SKM-1 treated with dmso at 0.1 percent for 144 hours (cell line): ENCODE results near the gene USP22.
"Not testable (repeated sequence)": the region's sequence is repeated elsewhere in the genome, so short reads cannot be mapped to it uniquely, and the experiment has no call there.

Experiments
- DNase-seq: peaks from one replicate; lab custom pipeline; 2025; ENCODE audit not compliant: unreplicated experiment; lab: John Stamatoyannopoulos, UW

USP22 gene

DNA sequence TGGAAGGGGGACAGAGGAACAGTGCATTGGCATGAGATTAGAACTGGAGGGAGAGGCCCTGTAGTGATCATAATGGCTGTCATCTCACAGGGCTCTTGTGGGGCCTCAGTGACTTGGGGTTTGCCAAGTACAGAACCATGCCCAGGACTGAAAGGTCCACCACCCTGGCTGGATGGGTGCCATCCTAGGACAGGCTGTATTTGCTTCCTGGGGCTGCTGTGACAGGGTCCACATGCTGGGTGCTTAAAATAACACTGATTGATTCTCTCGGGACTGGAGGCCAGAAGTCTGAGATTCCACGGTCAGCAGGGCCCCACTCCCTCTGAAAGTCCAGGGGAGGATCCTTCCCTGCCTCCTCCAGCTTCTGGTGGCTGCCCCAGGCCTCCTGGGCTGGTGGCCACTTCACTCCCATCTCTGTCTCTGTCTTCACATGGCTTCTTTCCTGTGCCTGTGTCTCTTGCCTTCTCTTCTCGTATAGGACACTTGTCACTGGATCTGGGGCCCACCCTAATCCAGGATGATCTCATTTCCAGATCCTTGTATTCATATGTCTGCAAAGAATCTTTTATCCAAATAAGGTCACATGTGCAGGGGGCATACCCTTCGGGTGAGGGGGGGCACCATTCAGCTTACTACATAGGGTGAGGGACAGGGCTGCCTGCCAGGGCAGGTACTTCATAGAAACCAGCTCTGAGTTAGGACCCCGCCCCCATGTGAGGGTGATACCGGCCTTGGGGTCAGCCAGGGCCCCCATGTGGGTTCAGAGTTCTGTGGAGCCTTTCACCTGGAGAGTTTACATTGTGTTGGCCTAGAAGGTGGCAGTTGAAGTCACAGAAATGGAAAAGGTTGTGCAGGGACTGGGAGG is 52.6 kb downstream of the USP22 start:
- DNase-seq = no peak

DNA sequence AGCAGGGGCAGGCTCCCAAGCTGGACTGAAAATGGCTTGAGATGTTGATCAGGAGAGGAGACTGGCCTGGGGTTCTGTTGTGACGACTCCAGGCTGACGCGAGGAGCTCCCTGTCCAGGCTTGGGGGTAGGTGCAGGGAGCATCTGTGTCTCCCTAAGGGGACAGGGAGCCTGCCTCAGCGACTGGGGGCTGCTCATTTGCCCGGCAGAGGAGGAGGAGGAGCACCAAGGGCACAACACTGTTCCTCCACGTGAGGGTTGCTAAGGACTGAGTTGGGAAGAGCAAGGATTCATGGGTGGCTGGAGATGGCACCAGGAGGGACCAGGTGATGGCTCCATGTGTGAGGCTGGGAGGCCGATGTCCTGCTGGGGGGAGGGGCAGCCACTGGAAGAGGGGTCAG is 53.3 kb downstream of the USP22 start:
- DNase-seq = no peak

DNA sequence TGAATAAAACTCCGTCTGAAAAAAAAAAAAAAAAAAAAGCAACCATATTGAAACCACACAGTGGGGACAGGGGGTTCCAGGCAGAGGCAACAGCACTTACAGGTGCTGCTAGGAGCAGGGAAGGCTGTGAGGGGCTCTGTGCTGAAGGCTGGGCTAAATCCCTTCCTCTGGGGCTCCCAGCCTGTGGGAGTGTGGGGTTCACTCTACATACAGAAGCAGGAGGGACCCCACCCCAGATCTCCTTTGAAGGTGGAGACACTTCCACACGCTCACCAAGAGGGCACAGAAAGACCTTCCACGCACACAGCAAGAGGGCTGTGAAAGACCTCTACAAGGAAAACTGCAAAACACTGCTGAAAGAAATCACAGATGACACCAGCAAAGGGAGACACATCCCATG is 53.9 kb downstream of the USP22 start:
- DNase-seq = no peak

DNA sequence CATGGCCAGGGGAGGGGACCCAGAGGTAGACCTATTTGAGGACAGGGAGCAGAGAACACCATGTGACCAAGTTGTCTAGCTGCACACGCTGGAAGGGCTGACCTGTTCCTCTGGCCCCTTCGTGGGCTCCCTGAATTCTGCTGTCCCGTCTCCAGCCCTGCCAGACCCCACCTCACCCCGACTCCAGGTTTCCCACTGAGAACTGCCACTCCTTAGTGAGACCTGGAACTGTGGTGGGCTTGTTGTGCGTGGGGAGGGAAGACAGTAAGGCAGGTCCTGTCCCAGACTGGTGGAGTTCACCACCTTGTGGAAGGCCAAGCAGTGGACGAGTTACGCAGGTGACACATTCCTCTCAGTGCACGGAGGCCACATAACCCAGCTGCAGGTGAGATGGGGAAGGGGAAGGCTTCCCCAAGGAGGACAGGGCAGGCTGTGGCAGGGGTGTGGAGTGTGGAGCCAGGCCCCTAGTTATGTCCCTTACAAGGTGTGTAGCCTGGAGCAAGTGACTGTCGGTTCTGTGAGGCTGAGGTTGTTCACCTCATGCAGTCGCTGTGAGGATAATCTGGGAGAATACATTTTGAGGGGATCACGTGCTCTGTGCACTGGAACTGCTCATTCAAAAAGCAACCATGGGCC is 54.7 kb downstream of the USP22 start:
- DNase-seq = no peak

DNA sequence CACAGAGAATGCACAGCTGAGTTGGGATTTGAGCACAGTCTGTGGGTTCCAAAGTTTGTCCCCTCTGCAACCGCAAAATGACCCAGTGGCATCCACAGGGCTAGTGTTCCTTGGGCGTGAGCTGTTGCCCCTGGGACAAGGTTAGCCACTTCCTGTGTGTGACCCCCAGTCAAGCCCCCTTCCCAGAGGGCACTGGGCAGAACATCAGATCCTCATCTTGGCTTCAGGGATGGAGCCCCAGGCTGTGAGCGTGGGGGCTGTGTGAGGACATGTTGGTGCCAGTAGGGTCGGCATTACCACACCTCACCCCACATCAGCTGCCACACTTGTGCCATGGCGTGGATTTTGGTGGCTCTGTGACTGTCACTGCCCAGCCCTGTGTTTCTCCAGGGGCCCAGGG is 55.3 kb downstream of the USP22 start:
- no peak for DNase-seq

DNA sequence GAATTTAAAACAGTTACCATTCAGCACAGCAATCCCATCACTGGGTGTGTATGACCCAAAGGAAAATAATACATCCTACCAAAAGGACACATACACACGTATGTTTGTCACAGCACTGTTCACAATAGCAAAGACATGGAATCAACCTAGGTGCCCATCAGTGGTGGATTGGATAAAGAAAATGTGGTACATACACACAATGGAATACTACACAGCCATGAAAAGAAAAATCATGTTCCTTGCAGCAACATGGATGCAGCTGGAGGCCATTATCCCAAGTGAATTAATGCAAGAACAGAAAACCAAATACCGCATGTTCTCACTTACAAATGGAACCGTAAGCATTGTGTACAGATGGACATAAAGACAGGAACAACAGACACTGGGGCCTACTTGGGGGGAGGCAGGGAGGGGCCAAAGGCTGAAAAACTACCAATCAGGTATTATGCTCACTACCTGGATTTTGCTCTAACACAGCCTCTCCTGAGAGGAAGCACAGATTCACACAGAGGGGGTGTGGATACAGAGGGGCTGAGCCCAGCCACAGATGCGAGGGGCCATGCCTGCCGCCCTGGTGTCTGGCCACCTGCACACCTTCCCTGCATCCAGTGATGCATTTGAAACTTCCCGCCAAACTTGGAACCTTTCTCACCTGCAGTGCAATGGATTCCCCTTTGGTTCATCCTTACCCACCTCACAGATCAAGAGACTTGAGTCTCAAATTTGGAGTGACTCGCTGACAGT is 55.9 kb downstream of the USP22 start:
- no peak for DNase-seq

DNA sequence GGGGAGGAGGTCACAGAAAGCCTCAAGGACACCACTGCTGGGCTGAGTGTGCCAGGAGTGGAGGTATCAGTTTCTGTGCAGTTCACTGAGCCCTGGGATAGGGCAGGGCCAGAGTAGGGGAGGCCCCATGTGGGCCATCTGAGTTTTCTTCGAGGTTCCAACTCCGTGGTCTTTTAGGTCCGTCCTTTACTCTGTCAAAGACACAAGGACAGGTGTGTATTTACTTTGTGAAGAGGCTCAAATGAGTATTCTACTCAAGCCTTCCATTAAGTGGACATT is 59.5 kb downstream of the USP22 start:
- DNase-seq = no peak

DNA sequence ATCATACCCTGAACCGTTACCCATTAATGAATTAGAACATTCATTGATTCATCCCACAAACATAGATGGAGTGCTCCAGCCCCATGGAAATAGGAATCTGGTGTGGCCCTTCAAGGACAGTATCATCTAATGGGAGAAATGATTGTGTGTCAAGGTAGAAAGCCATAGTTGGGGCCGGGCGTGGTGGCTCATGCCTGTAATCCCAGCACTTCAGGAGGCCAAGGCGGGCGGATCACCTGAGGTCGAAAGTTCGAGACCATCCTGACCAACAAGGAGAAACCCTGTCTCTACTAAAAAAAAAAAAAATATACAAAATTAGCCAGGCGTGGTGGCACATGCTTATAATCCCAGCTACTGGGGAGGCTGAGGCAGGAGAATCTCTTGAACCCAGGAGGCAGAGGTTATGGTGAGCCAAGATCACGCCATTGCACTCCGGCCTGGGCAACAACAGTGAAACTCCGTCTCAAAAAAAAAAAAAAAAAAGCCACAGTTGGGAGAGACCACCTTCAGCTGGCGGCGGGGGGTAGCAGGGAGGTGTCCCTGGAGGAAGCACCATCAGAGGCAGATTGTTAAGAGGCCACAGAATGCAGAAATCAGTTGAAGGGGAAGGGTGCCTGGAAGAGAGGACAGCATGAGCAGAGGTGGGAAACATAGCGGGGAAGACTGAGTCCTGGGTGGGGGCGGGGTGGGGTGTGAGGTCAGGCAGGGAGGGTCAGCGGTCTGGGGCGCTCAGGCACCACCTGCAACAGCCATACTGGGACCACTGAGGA is 60.0 kb downstream of the USP22 start:
- no peak for DNase-seq

DNA sequence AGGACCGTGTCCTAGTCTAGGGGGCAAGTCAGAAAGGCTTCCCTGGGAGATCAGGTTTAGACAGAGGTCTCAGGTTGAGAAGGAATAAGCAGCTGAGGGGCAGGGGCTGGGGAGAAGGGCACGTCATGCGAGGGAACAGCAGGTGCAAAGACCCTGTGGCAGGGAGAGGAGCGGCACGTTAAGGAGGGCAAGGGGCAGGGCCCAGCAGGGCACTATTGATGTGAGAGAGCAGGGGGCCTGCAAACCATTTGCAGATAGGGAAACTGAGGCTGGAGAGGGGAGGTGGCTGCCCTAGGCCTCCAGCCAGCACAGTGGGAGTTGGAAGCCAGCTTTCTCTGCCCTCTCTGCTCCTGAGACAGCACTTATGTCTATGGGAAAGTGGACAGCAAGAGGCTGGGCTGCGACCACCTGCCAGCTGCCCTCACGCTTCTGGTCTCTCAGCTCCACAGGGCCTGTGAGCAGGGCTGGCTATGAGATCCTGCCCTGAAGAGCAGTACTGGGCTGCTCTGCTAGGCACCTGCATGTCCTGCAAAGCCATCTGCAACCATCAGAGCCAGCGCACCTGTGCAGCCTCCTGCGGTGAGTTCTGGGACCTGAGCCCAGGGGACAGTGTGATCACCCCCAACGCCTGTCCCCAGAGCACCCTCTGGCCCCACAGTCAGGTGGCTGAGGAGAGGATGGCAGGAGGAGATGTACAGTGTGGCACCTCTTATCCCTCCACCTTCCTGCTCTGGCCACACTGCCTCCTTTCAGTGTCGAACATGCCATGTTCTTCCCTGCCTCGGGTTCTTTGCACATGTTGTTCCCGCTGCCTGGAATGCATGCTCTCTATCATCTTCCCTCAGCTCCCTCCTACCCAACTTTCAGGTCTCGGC is 61.5 kb downstream of the USP22 start:
- DNase-seq = no peak

DNA sequence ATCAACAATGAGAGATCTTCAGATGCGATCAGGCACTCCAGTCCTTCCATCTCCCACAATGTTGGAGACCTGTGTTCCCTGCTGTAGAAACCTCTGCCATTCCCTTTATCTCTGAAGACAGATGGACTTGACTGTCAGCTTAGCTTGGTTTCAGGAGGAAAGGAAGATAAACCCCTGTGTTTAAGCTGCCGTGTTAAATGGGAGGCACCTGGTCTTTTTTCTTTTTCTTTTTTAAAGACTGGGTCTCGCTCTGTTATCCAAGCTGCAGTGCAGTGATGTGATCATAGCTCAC is 63.1 kb downstream of the USP22 start:
- no peak for DNase-seq

DNA sequence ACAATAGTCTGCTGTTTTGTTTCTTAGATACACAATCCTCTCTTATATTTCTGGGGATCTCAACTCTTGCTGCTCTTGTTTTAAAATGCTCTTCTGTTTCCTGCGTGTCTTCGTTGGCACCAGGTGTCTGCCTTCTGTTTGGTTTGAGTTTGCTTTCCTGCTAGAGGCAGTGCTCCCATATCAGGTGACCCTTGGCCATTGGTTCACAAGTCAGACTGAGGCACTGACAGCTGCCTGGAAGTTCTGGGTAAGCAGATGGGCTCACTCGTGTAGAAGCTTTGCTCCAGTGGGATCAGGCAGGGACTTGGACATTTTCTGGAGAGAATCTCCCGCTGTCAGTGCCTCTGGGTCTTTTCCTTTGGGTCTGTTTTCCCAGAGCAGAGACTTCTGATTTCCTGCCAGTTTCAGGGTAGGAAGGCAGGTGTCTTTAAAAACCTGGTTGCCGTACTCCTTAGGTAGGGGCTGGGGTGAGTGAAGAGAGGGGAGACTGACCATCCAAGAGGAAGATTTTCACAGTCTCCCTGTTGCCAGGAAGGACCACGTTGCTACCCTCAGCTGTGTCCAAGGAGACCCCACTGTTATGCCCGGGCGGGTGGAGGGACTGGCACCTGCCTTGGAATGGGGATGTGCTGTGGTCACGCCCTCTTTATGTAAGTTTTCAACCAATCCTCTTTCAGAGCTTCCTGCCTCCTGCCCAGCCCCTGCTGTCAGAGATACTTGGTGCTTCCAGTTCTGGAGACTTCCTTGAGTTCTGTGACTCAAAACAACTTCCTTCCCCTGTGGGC is 63.6 kb downstream of the USP22 start:
- DNase-seq = not testable (repeated sequence)

DNA sequence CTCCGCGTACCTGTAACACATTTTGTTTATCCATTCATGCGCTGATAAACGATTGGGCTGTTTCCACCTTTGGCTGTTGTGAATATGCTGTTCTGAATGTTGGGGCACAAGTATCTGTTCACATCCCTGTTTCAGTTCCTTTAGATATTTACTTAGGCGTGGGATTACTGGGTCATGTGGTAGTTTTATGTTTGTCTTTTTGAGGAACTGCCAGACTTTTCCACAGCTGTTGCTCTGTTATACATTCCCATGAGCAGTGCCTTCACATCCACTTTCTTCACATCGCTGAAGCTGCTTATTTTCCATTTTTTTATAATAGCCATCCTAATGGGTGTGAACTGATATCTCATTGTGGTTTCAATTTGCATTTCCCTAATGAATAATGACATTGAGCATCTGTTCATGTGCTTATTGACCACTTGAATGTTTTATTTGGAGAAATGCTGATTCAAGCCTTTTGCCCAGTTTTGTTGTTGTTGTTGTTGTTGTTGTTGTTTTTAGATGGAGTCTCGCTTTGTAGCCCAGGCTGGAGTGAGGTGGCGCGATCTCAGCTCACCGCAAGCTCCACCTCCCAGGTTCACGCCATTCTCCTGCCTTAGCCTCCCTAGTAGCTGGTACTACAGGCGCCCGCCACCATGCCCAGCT is 65.1 kb downstream of the USP22 start:
- not testable (repeated sequence) for DNase-seq

DNA sequence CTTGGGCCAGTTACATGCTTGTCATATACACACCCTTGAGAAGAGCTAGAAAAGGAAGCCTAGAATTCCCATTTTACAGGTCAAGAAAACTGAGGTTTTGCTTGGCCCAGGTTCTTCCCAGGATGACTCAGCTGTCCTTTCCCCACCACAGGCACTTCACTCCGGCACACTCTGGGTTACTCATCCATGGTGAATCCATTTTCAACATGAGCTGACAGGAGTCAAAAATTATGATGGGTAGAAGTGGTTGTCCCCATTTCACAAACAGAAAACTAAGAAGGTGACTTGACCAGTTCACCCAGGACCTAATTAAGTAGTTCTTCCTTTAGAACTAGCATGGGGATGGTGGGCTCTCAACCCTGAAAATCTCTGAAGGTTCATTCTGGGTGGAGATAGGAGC is 67.2 kb downstream of the USP22 start:
- no peak for DNase-seq

DNA sequence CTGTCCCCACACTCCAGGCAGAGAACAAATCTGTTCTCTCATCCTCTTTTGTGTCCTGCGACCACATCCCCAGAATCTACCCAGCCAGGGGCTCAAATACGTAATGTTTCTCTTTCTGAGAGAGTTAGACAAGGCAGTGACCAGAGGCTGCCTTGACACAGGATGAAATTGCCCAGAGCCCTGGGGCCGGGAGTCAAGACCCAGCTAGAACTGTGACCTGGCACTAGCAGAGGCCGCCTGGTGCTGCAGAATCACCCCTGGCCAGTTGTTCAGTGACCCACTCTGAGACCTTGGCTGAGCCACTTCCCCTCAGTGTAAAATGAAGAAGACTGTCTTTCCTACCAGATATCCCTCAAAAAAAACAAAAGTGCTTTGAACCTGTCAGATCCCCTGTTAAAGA is 72.5 kb downstream of the USP22 start:
- no peak for DNase-seq

DNA sequence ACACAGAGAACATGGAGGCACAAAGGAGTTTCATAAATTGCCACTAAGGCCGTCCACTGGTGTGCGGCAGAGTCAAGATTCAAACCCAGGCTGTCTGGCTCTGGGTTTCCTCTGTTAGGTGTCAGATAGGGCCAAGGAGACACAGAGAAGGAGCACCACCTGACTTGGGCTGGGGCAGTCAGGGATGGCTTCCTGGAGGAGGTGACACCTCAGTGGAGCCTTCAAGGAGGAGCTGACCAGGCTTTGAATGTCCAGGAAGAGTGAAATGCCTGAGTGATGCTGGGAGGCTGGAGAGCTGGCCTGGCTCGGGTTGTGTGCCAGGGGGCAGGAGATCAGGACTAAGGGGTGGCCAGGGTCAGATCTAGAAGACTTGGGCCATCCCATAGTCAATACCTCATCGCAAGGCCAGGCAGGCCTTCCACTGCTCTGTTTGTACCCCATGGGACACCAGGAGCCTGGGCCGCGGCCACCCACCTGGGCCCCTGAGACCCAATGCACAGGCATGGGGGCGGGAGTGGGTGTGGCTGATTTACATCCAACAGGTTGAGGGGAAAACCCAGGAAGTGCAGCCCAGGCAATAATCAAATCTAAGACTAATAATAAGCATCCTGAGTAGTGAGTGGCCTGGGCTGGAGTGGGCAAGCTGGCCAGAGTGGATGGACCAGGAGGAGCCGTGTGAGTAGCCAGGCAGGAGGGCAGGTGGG is 73.7 kb downstream of the USP22 start:
- no peak for DNase-seq

DNA sequence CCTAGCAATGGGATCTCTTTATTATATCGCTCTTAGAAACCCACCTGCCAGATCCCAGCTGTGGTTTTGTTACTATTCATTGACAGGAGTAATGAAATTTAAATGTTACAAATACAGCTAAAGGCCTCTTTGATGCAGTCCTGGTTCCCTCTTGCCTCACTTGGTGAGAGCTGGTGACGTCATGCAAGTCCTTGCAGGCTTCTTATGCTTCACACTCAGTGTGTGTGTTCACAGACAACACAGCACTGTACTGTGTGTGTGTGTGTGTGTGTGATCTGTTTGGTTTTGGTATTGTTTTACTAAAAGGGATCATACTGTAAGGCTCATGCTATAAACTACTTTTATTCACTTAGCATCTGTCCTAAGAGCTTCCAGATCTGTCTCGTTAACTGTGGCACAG is 75.0 kb downstream of the USP22 start:
- no peak for DNase-seq

DNA sequence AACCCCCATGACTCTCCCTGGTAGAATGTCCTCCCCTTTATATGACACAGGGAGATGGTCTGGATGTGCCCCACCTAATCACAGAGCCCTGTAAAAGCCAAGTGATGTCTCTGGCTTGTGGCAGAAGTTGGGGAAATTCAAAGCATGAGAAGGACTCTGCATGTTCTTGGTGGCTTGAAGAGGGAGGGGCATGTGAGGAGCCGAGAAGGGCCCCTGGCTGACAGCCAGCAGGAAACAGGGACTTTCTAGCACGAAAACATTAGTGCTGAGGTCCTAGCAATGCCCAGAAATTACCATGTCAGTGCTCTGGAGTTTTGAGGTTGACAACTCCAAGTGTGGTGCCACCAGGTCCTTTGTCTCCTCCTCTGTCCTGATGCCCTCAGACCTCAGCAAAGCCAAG is 75.9 kb downstream of the USP22 start:
- no peak for DNase-seq

DNA sequence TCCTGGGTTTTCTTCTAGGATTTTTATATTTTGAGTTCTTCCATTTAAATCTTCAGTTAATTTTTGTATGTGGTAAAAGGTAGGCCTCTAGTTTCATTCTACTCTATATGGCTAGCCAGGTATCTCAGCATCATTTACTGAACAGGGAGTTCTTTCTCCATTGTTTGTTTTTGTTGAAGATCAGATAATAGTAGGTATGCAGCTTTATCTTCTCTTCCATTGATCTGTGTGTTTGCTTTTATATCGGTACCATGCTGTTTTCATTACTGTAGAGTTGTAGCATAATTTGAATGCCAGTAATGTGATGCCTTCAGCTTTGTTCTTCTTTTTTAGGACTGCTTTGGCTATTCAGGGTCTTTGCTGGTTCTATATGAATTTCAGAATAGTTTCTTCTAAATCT is 77.3 kb downstream of the USP22 start:
- DNase-seq = no peak

DNA sequence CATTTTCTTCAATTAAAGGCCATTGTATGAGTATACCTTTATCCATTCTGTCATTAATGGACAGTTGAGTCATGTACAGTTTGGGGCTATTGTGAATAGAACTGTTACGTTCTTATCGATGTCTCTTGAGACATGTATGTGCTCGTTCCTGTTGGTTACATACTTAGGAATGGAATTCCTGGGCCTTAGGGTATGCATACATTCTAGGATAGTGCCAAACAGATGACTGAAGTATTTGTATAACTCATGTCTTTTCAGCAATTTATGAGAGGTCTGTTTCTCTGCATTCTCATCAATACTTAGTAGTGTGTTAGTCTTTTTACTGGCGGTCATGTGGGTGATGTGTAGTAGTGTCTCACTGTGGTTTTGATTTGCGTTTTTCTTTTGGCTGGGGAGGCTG is 81.2 kb downstream of the USP22 start:
- DNase-seq = no peak
